Measurements from ENCODE around the gene ARHGEF40.

The ARHGEF40 gene

GRCh38 chr14:21070083-21070609 is at the start of gene ARHGEF40:
TSS of gene ARHGEF40 (plus strand) at chr14:21070304. CDS start at chr14:21070397, 93 bp downstream.
- DNase-seq = no peak

GRCh38 chr14:21020977-21021545 is 49.0 kb upstream of the ARHGEF40 start:
- no peak for DNase-seq

- no peak for DNase-seq
Observed at GRCh38 chr14:21022686-21023085, 47.4 kb upstream of the ARHGEF40 start.

- DNase-seq = no peak
Observed at GRCh38 chr14:21023174-21023573, 46.9 kb upstream of the ARHGEF40 start.

- no peak for DNase-seq
Observed at GRCh38 chr14:21023817-21024584, 46.1 kb upstream of the ARHGEF40 start.

GRCh38 chr14:21024585-21025370 is 45.3 kb upstream of the ARHGEF40 start, which contains the start of gene NDRG2:
TSS of gene NDRG2 (minus strand) at chr14:21025061. CDS start at chr14:21023315, 1,746 bp downstream.
- DNase-seq = peak; percentile 58

GRCh38 chr14:21025371-21026273 is 44.5 kb upstream of the ARHGEF40 start:
- no peak for DNase-seq

- no peak for DNase-seq
Observed at GRCh38 chr14:21026274-21026987, 43.7 kb upstream of the ARHGEF40 start.

- no peak for DNase-seq
Observed at GRCh38 chr14:21026988-21027315, 43.2 kb upstream of the ARHGEF40 start.

- no peak for DNase-seq
Observed at GRCh38 chr14:21029917-21030316, 40.2 kb upstream of the ARHGEF40 start, which contains the start of gene TPPP2. TSS of gene TPPP2 (plus strand) at chr14:21030217. CDS start at chr14:21030582, 365 bp downstream.

- DNase-seq = no peak
Observed at GRCh38 chr14:21030531-21030930, 39.6 kb upstream of the ARHGEF40 start.

GRCh38 chr14:21032326-21033132 is 37.6 kb upstream of the ARHGEF40 start:
- DNase-seq = no peak

- no peak for DNase-seq
Observed at GRCh38 chr14:21033133-21033698, 36.9 kb upstream of the ARHGEF40 start.

GRCh38 chr14:21034707-21035106 is 35.4 kb upstream of the ARHGEF40 start, which contains the start of gene RNASE13:
TSS of gene RNASE13 (minus strand) at chr14:21034807. CDS start at chr14:21034288, 519 bp downstream.
- no peak for DNase-seq

GRCh38 chr14:21036751-21037150 is 33.4 kb upstream of the ARHGEF40 start:
- DNase-seq = no peak

GRCh38 chr14:21037156-21037555 is 32.9 kb upstream of the ARHGEF40 start:
- DNase-seq = no peak

- DNase-seq = no peak
Observed at GRCh38 chr14:21038441-21039422, 31.4 kb upstream of the ARHGEF40 start.

- DNase-seq = no peak
Observed at GRCh38 chr14:21039585-21040369, 30.3 kb upstream of the ARHGEF40 start.

All from stimulated activated CD4-positive, alpha-beta T cell treated with anti-CD3 and anti-CD28 coated beads, Interleukin-1b, Interleukin-23, amount 100 ng/mL, for 48 hours (primary cell).